ENCODE data around the gene GPSM3. TPM values are rescaled to one million over a fixed set of nuclear protein-coding genes. Genes with fewer than 3 reads are reported as not detected.

Gene GPSM3
- total RNA-seq, 1 donor, result 2.6 TPM

DNA sequence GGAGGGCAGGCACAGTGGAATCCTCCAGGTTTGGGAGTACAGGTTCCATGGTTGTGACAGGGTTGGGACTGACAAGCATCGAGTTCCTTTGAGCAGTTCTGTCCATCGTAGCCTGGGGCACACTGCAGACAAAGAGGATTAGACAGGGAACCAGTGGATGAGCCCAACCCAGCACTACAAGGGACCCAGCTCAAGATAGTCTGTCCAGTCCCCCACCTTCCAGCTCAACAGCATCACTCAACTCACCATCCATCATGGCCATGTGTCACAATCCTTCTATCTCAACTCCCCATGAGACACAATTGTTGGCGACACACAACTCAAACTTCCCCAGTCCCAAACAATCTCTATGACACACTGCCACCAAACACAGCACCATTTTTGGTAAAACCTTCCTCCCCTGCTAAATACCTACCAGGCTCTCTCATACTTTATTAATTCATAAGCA lies 11.8 kb upstream of the GPSM3 start:
- no peak overlapping the region for H3K4me3 ChIP-seq (ENCODE audit: low read depth, low read length)
- TF ChIP-seq, protein P1, sequence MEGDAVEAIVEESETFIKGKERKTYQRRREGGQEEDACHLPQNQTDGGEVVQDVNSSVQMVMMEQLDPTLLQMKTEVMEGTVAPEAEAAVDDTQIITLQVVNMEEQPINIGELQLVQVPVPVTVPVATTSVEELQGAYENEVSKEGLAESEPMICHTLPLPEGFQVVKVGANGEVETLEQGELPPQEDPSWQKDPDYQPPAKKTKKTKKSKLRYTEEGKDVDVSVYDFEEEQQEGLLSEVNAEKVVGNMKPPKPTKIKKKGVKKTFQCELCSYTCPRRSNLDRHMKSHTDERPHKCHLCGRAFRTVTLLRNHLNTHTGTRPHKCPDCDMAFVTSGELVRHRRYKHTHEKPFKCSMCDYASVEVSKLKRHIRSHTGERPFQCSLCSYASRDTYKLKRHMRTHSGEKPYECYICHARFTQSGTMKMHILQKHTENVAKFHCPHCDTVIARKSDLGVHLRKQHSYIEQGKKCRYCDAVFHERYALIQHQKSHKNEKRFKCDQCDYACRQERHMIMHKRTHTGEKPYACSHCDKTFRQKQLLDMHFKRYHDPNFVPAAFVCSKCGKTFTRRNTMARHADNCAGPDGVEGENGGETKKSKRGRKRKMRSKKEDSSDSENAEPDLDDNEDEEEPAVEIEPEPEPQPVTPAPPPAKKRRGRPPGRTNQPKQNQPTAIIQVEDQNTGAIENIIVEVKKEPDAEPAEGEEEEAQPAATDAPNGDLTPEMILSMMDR (IDR thresholded peaks at IDR 0.05; ENCODE audit: insufficient read depth, low read depth, low read length), result no peak
- DNase-seq (ENCODE audit: low read depth), result no peak

DNA sequence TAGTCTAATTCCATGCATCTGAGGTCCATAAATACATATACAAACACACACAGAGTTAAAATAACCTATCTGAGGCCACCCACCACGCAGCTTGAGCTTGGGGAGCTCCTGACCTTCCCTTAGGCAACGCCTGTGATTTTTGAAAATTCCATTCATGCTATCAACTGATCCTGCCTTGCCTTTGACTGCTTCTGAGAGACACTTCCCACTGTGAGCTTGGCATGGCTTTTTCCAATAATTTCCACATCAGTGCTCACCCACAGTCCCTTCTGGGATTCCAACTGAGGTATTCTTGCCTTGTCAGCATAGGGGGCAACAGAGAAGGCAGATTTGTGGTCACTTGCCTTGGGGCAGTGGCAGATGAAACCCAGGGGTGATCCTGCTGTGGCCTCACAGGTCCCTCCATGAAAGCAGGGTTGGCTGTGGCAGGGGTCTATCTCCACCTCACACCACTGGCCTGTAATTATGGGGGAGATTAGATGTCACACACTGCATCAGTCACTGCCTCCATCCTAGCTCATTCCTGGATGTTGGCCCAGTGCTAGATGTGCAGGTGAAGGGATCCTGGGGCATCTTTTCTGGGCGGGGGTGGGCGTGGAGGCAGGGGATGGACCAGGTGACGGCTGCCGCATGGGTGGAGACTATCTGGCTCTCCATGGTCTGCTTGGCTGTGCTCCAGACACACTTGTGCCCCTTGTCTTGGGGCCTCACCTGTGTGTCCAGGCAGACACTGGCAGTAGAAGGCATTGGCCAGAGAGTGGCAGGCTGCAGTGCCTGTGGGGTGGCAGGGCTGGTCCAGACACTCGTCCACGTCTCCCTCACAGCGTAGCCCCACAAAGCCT lies 11.2 kb upstream of the GPSM3 start:
- TF ChIP-seq, protein P1 (IDR thresholded peaks at IDR 0.05; ENCODE audit: insufficient read depth, low read depth, low read length), result no peak
- no peak overlapping the region for H3K4me3 ChIP-seq (ENCODE audit: low read depth, low read length)
- DNase-seq (ENCODE audit: low read depth), result no peak

DNA sequence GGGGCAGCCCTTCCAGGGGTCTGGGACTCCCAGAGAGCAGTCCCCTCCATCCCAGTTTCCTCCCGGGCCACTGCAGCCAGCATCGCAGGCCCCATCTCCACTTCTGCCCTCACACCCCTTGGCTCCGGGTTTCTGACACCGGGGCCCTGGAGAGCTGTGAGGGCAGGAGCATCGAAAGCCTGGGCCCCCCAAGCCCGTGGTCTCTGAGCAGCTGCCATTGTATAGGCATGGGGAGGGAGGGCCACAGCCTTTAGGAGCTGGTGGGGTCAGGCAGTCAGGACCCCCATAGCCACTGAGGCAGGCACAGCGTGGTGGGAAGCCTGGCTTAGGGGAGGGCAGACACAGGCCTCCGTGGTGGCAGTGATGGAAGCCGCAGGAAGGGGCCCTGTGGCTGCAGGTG lies 9.7 kb upstream of the GPSM3 start:
- TF ChIP-seq, protein P1 (IDR thresholded peaks at IDR 0.05; ENCODE audit: insufficient read depth, low read depth, low read length), result no peak
- no peak for DNase-seq (ENCODE audit: low read depth)

DNA sequence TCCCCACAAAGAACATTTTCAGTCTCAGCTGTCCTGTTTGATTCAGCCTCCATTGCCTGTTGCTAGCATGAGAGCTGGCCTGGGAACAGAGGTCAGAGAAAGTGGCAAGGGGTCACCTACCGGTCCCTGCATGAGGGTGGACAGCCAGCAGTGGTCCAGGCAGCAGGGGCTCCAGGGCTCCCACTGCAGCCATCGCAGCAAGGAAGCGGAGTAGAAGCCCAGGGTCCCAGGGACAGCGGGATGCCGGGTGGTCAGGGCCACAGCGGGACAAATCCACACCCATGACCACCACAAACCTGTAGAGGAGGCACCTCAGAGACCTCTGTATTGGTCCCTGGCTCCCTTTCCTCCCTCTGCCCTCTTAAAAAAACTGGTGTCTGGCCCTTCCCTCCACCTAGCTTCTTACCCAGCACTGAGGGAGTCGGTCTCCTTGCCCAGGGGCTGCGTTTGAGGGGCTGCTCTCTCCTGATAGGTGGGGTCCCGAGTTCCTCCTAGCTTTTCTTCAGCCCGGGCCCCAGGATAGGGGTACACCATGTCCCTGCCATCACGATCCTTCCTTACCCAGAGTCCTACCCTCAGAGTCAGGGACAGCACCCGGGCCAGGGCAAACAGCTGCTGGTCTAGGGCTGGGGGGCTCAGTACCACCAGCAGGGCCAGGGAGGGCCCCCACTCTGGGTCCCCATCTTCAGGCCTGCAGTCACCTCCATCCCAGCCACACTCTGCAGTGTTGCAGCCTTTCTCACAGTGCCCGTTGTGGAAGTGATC lies 8.4 kb upstream of the GPSM3 start:
- TF ChIP-seq, protein P1 (IDR thresholded peaks at IDR 0.05; ENCODE audit: insufficient read depth, low read depth, low read length), result no peak
- H3K4me3 ChIP-seq (ENCODE audit: low read depth, low read length), result no peak overlapping the region
- DNase-seq (ENCODE audit: low read depth), result no peak

More for the DNA sequence above, 9.7 kb upstream of the GPSM3 start:
- no peak overlapping the region for H3K4me3 ChIP-seq (ENCODE audit: low read depth, low read length)

DNA sequence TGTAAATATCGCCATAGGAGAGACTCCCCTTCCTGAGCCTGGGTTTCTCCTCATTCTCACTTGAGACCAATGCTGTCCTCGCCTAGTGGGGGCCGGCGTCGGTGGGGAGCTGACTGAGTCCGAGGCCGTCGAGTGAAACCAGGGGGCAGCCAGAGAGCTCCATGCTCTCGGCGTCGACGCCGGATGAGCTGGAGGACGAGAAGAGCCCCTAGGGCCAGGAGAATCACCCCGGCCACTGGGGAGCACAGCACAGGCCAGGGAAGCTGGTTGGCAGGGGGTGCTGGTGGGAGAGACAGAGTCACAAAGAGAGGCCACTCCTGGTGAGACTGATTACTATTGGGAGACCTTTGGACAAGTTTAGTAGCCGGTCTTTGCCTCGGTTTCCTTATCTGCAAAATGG lies 6.4 kb upstream of the GPSM3 start:
- H3K4me3 ChIP-seq (ENCODE audit: low read depth, low read length), result no peak overlapping the region
- TF ChIP-seq, protein P1 (IDR thresholded peaks at IDR 0.05; ENCODE audit: insufficient read depth, low read depth, low read length), result no peak
- no peak for DNase-seq (ENCODE audit: low read depth)

DNA sequence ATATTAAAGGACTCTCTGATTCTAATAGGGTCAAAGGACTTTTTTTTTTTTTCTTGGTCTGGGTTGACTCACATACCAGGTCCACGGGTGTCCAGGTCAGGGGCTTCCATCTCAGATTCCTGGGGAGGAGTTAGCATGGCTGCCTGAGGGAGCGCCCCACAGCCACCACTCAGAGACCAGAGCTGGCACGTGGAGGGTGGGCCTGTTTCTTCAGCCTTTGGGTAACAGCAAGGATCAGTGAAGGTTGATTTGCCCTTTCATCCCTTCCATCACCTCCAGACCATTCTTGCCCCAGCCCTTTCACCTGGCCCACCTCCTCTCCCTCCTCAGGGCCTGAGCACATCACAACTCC lies 5.9 kb upstream of the GPSM3 start:
- H3K4me3 ChIP-seq (ENCODE audit: low read depth, low read length), result no peak overlapping the region
- DNase-seq (ENCODE audit: low read depth), result no peak
- TF ChIP-seq, protein P1 (IDR thresholded peaks at IDR 0.05; ENCODE audit: insufficient read depth, low read depth, low read length), result no peak
